Right atrium auricular region (tissue), 2 donors: Measurements from ENCODE around the gene MLLT3. TPM values are rescaled to one million over a fixed set of nuclear protein-coding genes. Genes with fewer than 3 reads are reported as not detected.

Experiments
- DNase-seq: peaks from one replicate; pipeline ENCODE4 v3.0.0-alpha.2; 2019; ENCODE audit warnings: low spot score
- H3K27ac ChIP-seq, 2 donors: fragments of 200-600 bp; sonication (generic); 1 replicate in 1 of 2; 2 replicates in 1 of 2; pipeline ENCODE4 v1.5.1; 2016 to 2019
- H3K27me3 ChIP-seq, 2 donors: fragments of 200-600 bp; sonication (generic); one replicate each; pipeline versions ENCODE4 v1.5.1 to v1.6.0; 2017 to 2019
- H3K36me3 ChIP-seq: fragments of 200-600 bp; sonication (generic); one replicate; pipeline ENCODE4 v1.5.1; 2016
- H3K4me1 ChIP-seq, 2 donors: fragments of 200-600 bp; sonication (generic); one replicate each; pipeline versions ENCODE4 v1.5.1 to v1.6.0; 2017 to 2019
- H3K4me3 ChIP-seq, 2 donors: fragments of 200-600 bp; sonication (generic); 1 replicate in 1 of 2; 2 replicates in 1 of 2; pipeline ENCODE4 v1.5.1; 2017 to 2019; ENCODE audit warnings: mild to moderate bottlenecking in 1 of 2, moderate library complexity in 1 of 2
- H3K9me3 ChIP-seq, 2 donors: fragments of 200-600 bp; sonication (generic); one replicate each; pipeline ENCODE4 v1.5.1; 2019
- CTCF ChIP-seq, 2 donors: fragments of 200-600 bp; sonication (generic); IDR thresholded peaks; one replicate each; pipeline ENCODE4 v1.5.1; 2019; ENCODE audit warnings: antibody characterized with exemption in 2 of 2
- total RNA-seq, 2 donors: library from RNA; depleted of rRNA; stranded (reverse); fragments of >200 nt; gene quantifications; one replicate each; pipeline ENCODE4 v1.1.0, GENCODE V29; 2016

Gene MLLT3
- total RNA-seq, 2 donors from 2014 or later = 5.3 to 7.6 TPM

- no peaks in the 10 kb centered on the region for H3K9me3 ChIP-seq
- H3K4me1 ChIP-seq = no peaks in the 10 kb centered on the region
- no peak for DNase-seq
- H3K27ac ChIP-seq = no peak overlapping the region
- H3K4me3 ChIP-seq = no peak overlapping the region
- no peaks in the 10 kb centered on the region for H3K27me3 ChIP-seq
- H3K36me3 ChIP-seq = no peaks in the 10 kb centered on the region
- no peak for TF ChIP-seq CTCF (IDR thresholded peaks at IDR 0.05)
These were observed 217.2 kb downstream of the MLLT3 start for GRCh38 chr9:20405078-20405477.

- Histone ChIP-seq H3K36me3 (no peaks in the 10 kb centered on the region), H3K4me3 (no peak overlapping the region), H3K27me3 (no peaks in the 10 kb centered on the region), H3K9me3 (no peaks in the 10 kb centered on the region), H3K4me1 (no peaks in the 10 kb centered on the region), H3K27ac (no peak overlapping the region)
- TF ChIP-seq CTCF (IDR thresholded peaks at IDR 0.05) = no peak
- no peak for DNase-seq
These were observed 218.0 kb downstream of the MLLT3 start for GRCh38 chr9:20404192-20404813.

GRCh38 chr9:20403346-20403745, 219.0 kb downstream of the MLLT3 start:
- Histone ChIP-seq H3K4me3 (no peak overlapping the region), H3K27ac (no peak overlapping the region), H3K9me3 (no peaks in the 10 kb centered on the region), H3K4me1 (no peaks in the 10 kb centered on the region), H3K36me3 (no peaks in the 10 kb centered on the region), H3K27me3 (no peaks in the 10 kb centered on the region)
- DNase-seq = no peak
- TF ChIP-seq CTCF (IDR thresholded peaks at IDR 0.05) = no peak

- no peaks in the 10 kb centered on the region for H3K36me3 ChIP-seq
- H3K4me1 ChIP-seq = no peaks in the 10 kb centered on the region
- no peak overlapping the region for H3K27ac ChIP-seq
- H3K27me3 ChIP-seq = no peaks in the 10 kb centered on the region
- DNase-seq = no peak
- H3K9me3 ChIP-seq = no peaks in the 10 kb centered on the region
- H3K4me3 ChIP-seq = no peak overlapping the region
- no peak for TF ChIP-seq CTCF (IDR thresholded peaks at IDR 0.05)
These were observed 219.9 kb downstream of the MLLT3 start for GRCh38 chr9:20402273-20402875.

GRCh38 chr9:20398536-20399338, 223.6 kb downstream of the MLLT3 start:
- H3K27me3 ChIP-seq = no peaks in the 10 kb centered on the region
- no peak overlapping the region for H3K27ac ChIP-seq
- DNase-seq = no peak
- no peak overlapping the region for H3K4me3 ChIP-seq
- H3K9me3 ChIP-seq = no peaks in the 10 kb centered on the region
- H3K4me1 ChIP-seq = no peaks in the 10 kb centered on the region
- H3K36me3 ChIP-seq = no peaks in the 10 kb centered on the region
- no peak for TF ChIP-seq CTCF (IDR thresholded peaks at IDR 0.05)
